Measurements from ENCODE around the gene CDCA7L.

The CDCA7L gene

DNA sequence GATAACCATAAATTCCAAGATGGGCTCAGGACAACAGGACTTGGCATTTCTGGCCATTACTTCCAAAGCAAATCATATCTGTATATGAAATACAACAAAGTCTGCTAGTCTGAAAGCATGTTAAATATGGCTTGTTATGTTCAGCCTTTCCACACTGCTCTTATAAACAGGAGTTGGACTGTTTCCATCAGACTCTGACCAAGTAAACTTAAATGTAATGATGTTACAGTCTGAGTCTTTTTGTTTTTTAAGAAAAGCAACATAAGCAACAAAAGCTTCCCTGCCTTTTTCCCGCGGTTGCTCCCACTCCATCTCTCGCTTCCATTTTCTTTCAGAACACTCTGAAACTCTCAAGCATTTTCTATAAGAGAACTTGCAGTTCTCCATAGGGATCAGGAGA, 8.1 kb upstream of the CDCA7L start:
- Mint-ChIP-seq H3K36me3 (no peaks in the 10 kb centered on the region), H3K4me3 (no peak overlapping the region), H3K9me3 (ENCODE audit: low read depth) (no peaks in the 10 kb centered on the region), H3K27me3 (no peaks in the 10 kb centered on the region), H3K27ac (no peak overlapping the region), H3K4me1 (ENCODE audit: low read depth) (peaks cover 2% of the 10 kb centered on the region)

DNA sequence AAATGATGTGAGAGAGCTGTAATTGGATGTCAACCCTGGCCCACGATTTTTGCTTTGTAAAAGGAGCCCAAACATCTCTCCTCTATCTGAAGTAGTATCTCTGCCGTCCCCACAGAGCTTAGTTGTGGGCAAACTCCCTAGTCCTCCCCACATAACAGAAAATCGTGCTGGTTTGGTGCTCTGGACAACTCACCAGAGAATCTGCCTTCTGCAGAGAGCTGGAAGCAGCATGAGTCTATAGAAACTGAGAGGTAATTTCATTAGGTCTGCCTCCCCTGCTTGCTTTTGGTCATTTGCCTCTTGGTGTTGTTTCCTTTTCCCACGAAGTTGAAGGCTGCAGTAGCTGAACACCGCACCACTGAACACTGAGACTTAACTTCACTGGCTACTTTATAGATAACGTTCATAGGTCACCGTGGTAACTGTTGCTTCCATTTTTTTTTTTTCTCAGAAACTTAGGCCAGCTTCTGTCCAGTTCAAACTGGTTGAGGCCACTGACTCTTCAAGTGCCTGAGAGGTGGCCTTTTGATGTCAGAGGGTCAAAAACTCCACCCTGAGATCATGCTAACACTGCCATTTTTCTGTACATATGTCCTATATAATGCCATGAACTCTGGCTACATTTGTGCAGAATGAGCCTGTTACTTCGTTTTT, 3.3 kb upstream of the CDCA7L start:
- Mint-ChIP-seq H3K36me3 (no peaks in the 10 kb centered on the region), H3K9me3 (ENCODE audit: low read depth) (no peaks in the 10 kb centered on the region), H3K27me3 (no peaks in the 10 kb centered on the region), H3K4me1 (ENCODE audit: low read depth) (peaks cover 35% of the 10 kb centered on the region), H3K4me3 (no peak overlapping the region), H3K27ac (no peak overlapping the region)

DNA sequence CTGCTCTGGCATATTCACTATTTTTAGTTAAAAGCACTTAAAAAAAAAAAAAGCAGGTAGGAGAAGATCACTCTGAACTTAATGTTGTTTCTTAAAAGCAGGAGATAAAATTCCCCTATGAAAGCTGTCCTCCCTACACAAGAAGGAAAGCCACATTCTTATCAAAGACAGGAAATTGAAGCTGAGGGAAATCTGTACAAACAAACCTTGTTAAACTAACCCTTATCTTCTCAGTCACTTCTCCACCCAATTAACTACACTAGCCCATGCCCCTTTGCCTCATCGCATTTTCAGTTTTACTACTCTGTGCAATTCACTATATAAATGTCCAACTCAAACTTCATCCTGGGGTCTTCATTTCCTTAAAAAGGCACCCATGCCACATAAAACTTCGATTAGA, 2.7 kb upstream of the CDCA7L start:
- Mint-ChIP-seq H3K27ac (no peak overlapping the region), H3K4me3 (no peak overlapping the region)

DNA sequence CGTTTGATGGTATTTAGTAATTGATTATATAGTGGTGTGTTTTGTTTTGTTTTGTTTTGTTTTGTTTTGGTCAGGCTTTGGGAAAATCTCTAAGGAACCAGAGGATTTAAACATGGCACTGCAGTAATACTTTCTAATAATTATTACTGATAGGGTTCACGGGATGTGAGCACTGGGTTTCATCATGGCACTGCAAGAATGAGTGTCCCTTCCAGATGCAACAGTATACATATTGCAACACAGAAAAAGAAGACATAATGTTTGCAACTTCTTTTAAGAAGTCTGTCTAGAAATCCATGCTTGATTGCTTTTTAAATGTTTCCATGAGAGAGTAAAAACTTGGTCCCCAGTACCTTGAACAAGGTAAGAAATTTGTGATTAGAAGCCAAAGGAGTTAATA, 2.2 kb upstream of the CDCA7L start:
- Mint-ChIP-seq H3K4me1 (ENCODE audit: low read depth) (peaks cover 44% of the 10 kb centered on the region), H3K4me3 (no peak overlapping the region), H3K27ac (no peak overlapping the region)

More for the DNA sequence above, 2.7 kb upstream of the CDCA7L start:
- Mint-ChIP-seq H3K36me3 (no peaks in the 10 kb centered on the region), H3K27me3 (no peaks in the 10 kb centered on the region), H3K4me1 (ENCODE audit: low read depth) (peaks cover 40% of the 10 kb centered on the region), H3K9me3 (ENCODE audit: low read depth) (no peaks in the 10 kb centered on the region)

DNA sequence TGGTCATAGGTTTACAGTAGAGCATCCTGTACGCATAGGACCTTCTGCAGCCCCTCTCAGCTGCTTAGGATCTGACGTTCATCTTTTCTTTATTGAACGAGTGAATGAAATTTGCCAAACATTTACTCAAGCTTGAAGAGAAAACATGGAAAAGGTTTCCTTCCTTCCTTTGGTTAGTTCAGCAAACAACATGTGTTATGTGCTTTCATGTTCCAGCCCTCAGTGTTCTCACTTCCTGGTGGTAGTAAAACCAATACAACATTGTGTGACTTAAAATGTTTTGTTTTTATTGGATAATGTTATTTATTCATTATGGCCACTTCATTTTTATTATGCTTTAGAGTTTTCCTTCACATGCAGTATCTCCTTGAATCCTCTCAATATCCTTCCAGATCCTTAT, 1.4 kb upstream of the CDCA7L start:
- peaks cover 53% of the 10 kb centered on the region for H3K4me1 Mint-ChIP-seq (ENCODE audit: low read depth)

More for the DNA sequence above, 2.2 kb upstream of the CDCA7L start:
- no peaks in the 10 kb centered on the region for H3K27me3 Mint-ChIP-seq
- no peaks in the 10 kb centered on the region for H3K36me3 Mint-ChIP-seq
- no peaks in the 10 kb centered on the region for H3K9me3 Mint-ChIP-seq (ENCODE audit: low read depth)

DNA sequence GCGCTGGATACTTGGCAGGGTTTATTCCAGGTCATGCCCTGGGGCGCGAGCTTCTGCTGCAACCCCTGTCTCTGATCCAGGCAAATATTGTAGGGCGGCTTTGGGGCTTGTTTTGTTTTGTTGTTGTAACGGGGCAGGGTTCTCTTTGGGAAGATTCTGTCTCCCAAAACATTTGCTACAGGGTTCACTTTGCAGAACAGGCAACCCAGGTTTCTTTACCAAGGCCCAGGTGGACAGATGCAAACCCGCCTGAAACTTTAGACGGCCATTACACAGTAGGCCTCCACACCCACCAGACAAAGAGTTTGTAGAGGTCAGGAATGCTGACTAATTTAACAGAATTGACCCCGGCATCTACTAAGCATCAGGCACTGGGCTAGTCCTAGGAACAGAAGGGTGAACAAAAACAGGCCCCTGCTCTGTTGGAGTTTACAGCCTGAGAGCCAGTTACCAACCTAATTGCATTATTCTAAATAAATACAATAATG, 567 bp upstream of the CDCA7L start:
- Mint-ChIP-seq H3K9me3 (ENCODE audit: low read depth) (no peaks in the 10 kb centered on the region), H3K4me1 (ENCODE audit: low read depth) (peaks cover 61% of the 10 kb centered on the region), H3K36me3 (no peaks in the 10 kb centered on the region), H3K4me3 (peak overlapping the region; percentile 91), H3K27me3 (no peaks in the 10 kb centered on the region), H3K27ac (no peak overlapping the region)

More for the DNA sequence above, 1.4 kb upstream of the CDCA7L start:
- H3K9me3 Mint-ChIP-seq (ENCODE audit: low read depth) = no peaks in the 10 kb centered on the region
- no peaks in the 10 kb centered on the region for H3K27me3 Mint-ChIP-seq
- H3K36me3 Mint-ChIP-seq = no peaks in the 10 kb centered on the region
- H3K4me3 Mint-ChIP-seq = peak overlapping the region; percentile 18
- no peak overlapping the region for H3K27ac Mint-ChIP-seq

DNA sequence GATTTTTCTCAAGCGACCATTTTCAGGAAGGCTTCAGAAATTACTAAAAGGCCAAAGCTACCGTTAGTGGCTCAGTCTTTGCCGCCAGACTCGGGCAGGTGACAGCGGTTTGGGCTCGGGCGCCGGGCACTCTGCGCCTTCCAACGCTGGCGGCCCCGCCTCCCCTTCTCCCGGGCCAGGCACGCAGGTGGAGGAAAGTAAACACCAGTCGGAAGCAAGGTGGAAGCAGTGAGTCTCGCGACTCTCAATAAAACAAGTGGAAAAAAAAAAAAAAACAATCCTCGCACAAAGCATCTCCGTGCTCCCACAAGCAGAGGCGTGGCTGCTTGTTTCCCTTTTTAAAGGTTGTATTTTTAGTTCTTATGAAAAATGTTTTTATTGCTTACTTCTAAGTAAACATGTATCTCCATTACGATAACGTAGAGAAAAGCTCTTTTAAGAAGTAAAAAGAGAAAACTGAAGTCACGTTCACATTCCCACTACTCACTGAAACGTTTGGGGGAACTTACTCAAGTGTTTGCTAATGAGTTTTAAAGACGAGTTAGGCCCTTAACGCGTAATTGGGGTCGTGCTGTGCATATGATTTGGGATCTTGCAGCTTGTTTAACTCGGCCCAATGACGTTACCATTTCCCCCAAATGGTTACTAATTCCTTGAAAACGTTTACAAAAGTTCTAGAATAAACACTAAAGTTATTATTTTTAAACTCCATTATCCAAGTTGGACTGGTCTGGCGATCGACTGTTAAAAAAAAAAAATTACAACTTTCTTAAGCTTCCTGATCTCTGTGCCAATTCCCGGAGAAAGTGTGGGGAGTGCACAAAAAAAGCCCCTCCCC, 864 bp downstream of the CDCA7L start:
- H3K36me3 Mint-ChIP-seq = no peaks in the 10 kb centered on the region
- peak overlapping the region; percentile 91 for H3K4me3 Mint-ChIP-seq
- H3K27me3 Mint-ChIP-seq = no peaks in the 10 kb centered on the region
- H3K27ac Mint-ChIP-seq = peak overlapping the region; percentile 92
- H3K4me1 Mint-ChIP-seq (ENCODE audit: low read depth) = peaks cover 73% of the 10 kb centered on the region
- H3K9me3 Mint-ChIP-seq (ENCODE audit: low read depth) = no peaks in the 10 kb centered on the region

DNA sequence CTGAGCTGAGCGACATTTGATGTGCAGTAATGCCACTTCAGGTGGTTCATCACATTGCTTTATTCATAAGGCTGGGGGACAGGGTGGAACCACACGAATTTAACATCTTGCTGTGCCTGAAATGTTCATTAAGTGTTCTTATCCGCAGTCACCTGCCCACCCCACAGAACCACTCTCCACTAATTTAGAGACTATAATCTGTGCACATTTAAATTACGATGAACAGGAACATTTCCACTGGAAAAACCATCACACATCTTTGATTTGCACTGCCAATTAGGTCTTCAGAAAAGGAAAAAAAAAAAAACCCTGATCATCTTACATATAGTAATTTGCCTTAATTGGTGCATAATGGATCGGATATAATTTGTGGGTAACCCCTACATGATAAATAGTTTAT, 2.3 kb downstream of the CDCA7L start:
- H3K4me1 Mint-ChIP-seq (ENCODE audit: low read depth) = peaks cover 80% of the 10 kb centered on the region
- no peaks in the 10 kb centered on the region for H3K36me3 Mint-ChIP-seq
- no peaks in the 10 kb centered on the region for H3K9me3 Mint-ChIP-seq (ENCODE audit: low read depth)
- peak overlapping the region; percentile 48 for H3K27ac Mint-ChIP-seq
- H3K27me3 Mint-ChIP-seq = no peaks in the 10 kb centered on the region
- peak overlapping the region; percentile 91 for H3K4me3 Mint-ChIP-seq

DNA sequence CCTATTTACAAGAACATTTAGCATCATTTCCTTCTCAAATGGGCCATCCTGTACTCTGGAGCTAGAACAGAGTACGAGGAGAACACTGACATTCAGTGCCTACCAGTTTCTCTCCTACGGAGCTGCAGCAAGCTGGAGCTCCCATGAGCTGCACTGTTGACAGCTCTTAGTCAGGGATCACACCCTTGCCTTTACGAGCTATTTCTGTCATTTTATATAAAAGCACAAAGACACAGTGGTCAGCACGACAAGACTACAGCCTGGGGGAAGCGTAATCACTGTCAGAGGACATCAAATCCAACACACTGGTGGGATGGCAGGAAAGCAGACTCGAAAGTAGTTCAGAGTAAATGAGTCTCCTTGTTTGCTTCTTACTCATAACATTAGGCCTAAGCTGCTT, 2.7 kb downstream of the CDCA7L start:
- no peaks in the 10 kb centered on the region for H3K27me3 Mint-ChIP-seq
- peak overlapping the region; percentile 48 for H3K27ac Mint-ChIP-seq
- H3K9me3 Mint-ChIP-seq (ENCODE audit: low read depth) = no peaks in the 10 kb centered on the region
- H3K4me1 Mint-ChIP-seq (ENCODE audit: low read depth) = peaks cover 79% of the 10 kb centered on the region
- peaks cover 4% of the 10 kb centered on the region for H3K36me3 Mint-ChIP-seq
- peak overlapping the region; percentile 91 for H3K4me3 Mint-ChIP-seq

DNA sequence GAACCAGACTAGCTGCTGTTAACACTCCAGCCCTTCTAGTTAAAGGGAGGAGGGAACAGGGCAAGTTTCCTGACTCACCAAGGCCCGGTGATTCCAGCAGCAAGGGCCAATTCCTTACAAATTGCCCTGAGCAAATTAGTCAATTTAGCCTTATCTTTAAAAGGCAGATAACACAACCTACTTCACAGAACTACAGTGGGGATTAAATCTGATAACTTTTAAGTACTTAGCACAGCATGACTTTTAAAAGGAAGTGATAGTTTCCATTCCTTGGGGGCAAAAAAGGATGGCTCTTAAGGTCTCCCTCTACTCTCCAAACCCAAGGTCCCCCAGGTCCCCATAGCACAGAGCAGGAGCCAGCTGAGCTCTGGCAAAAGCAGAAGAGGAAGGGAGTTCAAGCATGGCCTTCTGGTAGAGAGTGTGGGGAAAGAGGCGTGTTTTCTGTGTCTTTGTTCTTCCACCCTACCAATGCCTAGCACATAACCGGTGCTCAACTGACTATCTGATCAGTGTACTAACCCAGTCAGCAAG, 4.0 kb downstream of the CDCA7L start:
- Mint-ChIP-seq H3K4me3 (peak overlapping the region; percentile 62), H3K27ac (peak overlapping the region; percentile 61), H3K4me1 (ENCODE audit: low read depth) (peaks cover 73% of the 10 kb centered on the region)

DNA sequence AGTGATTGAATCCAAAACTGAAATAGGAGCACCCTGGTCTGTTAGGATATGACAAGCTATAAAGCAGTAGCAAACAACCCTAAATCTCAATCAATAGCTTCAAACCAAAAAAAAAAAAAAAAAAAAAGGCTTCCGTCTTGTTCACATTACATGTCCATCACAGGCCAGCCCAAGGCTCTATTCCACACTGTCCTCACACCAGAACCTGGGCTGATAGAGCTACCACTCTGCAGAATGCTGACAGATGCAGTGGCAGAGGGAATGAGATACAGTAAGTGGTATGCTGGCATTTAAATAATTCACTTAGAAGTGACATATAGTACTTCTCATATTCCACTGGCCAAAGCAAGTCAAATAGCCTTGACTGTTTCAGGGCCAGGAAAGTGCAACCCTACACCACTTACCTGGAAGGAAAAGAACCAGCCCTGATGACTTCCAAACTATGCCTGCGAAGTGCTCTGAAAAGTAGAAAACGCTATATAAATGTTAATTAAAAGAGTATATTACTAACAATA, 5.8 kb downstream of the CDCA7L start:
- Mint-ChIP-seq H3K9me3 (ENCODE audit: low read depth) (no peaks in the 10 kb centered on the region), H3K27ac (peak overlapping the region; percentile 93), H3K27me3 (no peaks in the 10 kb centered on the region), H3K4me3 (peak overlapping the region; percentile 74), H3K4me1 (ENCODE audit: low read depth) (peaks cover 78% of the 10 kb centered on the region), H3K36me3 (peaks cover 13% of the 10 kb centered on the region)

More for the DNA sequence above, 4.0 kb downstream of the CDCA7L start:
- Mint-ChIP-seq H3K9me3 (ENCODE audit: low read depth) (no peaks in the 10 kb centered on the region), H3K36me3 (peaks cover 6% of the 10 kb centered on the region), H3K27me3 (no peaks in the 10 kb centered on the region)

DNA sequence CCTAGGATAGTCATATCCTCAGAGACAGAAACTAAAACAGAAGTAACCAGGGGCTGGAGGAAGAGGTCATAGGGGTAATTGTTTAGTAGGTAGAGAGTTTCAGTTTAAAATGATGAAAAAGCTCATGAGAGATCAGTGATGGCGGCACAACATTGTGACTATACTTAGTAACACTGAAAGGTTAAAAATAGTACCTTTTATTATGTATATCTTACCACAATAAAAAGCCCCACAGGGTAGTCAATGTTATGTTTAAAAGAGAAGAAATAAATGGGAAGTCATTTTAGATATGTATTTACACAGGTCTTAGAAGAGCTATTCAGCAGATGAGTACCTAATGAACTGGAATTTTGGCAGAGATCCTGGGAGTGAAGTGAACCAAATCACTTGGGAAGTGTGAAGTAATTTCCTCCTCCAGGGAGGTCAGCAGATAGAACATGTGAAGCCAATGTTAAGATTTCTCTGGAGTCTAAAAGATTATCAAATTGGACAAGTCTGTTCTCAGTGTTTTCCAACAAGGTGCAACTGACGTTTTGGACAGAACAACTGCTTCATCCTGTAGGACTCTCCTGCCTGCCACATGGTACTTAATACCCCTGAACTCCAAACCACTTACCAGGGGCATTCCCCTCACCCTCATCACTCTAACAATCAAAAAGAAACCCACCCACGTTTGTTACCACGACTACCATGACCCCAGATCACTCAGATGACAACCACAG, 6.4 kb downstream of the CDCA7L start:
- Mint-ChIP-seq H3K9me3 (ENCODE audit: low read depth) (no peaks in the 10 kb centered on the region), H3K27ac (peak overlapping the region; percentile 93), H3K4me3 (peak overlapping the region; percentile 74), H3K4me1 (ENCODE audit: low read depth) (peaks cover 79% of the 10 kb centered on the region), H3K36me3 (peaks cover 14% of the 10 kb centered on the region), H3K27me3 (no peaks in the 10 kb centered on the region)

DNA sequence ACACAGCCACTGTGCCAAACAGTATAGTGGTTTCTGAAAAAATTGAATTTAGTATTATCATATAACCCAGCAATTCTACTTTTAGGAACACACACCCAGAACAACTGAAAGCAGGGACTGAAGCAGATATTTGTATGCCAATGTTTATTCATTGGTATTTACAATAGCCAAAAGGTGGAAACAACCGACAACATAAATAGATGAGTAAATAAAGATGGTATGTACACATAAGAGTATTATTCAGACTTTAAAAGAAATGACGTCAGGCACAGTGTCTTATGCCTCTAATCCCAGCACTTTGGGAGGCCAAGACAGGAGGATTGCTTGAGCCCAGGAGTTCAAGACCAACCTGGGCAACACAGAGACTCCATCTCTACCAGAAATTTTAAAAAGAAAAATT, 7.2 kb downstream of the CDCA7L start:
- Mint-ChIP-seq H3K9me3 (ENCODE audit: low read depth) (no peaks in the 10 kb centered on the region), H3K27ac (peak overlapping the region; percentile 93), H3K4me3 (peak overlapping the region; percentile 74), H3K36me3 (peaks cover 15% of the 10 kb centered on the region), H3K27me3 (no peaks in the 10 kb centered on the region), H3K4me1 (ENCODE audit: low read depth) (peaks cover 78% of the 10 kb centered on the region)

DNA sequence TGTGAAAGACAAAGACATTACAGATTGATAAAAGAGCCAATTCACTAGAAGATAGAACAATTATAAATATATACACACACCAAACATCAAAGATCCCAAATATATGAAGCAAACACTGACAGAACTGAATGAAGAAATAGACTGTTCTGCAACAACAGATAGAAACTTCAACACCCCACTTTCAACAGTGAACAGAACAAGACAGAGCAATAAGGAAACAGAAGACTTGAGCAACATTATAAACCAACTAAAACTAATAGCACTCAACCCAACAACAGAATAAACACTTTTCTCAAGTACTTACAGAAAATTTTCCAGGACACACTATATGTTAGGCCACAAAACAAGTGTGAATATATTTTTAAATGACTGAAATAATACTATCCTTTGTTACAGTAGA, 10.9 kb downstream of the CDCA7L start:
- H3K4me1 Mint-ChIP-seq (ENCODE audit: low read depth) = peaks cover 53% of the 10 kb centered on the region
- H3K9me3 Mint-ChIP-seq (ENCODE audit: low read depth) = no peaks in the 10 kb centered on the region
- H3K4me3 Mint-ChIP-seq = no peak overlapping the region
- H3K27ac Mint-ChIP-seq = no peak overlapping the region
- no peaks in the 10 kb centered on the region for H3K27me3 Mint-ChIP-seq
- H3K36me3 Mint-ChIP-seq = peaks cover 25% of the 10 kb centered on the region

Measured in activated naive CD8-positive, alpha-beta T cell (primary cell).